Effector CD4-positive, alpha-beta T cell (primary cell): ENCODE results near the gene FAM221B. TPM values are rescaled to one million over a fixed set of nuclear protein-coding genes. Genes with fewer than 3 reads are reported as not detected.

Experiments used
- DNase-seq: peaks from one replicate; pipeline ENCODE4 v3.0.0-alpha.2; 2020
- total RNA-seq: gene quantifications from one replicate; lab custom pipeline; 2026; lab: John Stamatoyannopoulos, UW

The FAM221B gene, protein sequence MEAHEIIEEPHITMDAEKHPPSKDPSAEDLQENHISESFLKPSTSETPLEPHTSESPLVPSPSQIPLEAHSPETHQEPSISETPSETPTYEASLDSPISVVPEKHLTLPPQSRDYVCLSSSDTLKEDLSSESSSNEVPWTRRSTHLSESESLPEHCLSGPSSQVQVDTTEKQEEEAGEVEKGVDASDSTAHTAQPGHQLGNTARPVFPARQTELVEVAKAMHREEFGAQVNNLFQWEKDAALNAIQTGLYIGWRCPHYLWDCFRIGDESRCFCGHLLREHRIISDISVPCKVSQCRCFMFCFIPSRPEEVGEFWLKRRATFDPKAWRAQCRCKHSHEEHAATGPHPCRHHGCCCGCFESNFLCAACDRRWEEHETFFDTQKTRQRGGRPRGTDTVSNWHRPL
- not detected for total RNA-seq

DNA sequence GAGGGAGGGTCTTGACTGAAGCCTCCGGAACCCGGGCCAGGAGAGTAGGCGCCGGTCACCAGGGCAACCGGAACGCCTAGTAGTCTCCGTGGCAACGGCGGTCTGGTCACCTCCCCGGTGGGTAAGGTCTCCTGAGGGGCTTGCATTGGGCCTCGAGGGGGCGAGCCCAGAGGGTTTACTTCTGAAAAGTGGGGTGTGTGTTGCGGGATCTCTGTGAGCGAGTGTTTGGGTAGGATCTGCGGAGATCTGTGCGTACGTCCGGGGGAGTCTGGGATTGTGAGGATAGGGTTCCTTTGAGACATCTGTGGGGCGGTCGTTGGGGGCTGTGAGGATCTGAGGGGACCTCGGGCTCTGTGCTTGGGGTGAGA is at the start of gene FAM221B:
Gene FAM221B, minus strand, starts transcription at position 17 of the 368 bp plus-strand sequence. CDS start 2,571 bp downstream, outside the sequence.
- DNase-seq: no peak

DNA sequence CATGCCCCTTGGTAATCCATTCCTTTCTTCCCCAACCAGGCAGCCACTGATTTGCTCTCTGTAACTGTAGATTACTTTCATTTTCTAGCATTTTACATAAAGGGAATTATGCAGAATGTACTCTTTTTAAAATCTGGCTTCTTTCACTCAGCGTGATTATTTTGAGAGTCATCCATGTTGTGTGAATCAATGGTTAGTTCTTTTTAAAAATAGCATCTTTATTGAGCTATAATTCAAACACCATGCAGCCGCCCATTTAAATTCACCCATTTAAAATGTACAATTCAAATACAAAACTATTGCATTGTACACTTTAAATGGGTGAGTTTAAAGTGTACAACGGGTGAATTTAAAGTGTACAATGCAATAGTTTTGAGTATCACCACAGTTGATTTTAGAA is 44.0 kb upstream of the FAM221B start:
- DNase-seq: no peak

DNA sequence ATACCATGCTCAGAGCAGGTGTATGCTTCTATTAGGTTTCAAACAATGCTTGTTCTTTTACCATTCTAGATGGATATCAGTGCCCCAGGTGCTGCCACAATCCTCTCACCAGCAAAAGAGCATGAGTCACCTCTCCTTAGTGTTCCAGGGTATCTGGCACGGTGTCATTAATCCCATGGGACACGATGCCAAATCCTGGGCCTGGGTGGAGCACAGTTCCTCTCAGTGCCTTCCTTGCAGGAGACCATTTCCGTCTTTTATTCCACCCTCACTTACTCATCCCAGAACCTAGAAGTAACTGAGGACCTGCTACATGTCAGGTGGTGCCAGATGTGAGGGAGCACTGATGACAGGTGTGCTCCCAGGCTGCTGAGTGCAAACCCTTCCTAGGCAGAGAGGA is 43.0 kb upstream of the FAM221B start:
- no peak for DNase-seq

DNA sequence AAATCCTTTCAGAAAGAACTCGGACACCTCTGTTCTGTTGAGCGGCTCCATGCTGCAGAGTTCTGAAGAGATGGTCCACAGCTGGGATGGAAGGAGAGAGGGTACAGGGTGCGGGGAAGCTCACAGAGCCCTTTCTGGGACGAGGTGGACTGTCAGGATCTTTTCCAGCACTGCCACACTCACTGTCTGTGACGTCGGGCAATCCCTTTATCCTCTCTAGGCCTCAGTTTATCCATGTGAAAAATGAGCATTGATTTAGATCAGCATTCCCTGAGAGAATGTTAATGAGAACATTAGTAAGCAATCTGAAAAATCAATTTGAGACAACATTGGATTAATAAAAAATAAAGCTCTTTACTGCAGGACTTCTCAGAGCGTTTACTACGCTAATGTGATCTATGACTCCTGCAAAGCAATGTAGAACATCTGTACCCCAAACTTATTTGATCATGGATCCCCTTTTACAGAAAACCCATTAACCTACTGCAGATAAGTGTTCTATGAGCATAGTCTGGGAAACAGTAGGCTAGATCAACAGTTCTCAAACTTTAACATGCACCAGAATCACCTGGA is 41.9 kb upstream of the FAM221B start, which contains the start of gene OR13J1:
Gene OR13J1, minus strand, starts transcription at position 51 of the 573 bp plus-strand sequence. Its CDS starts 0 bp downstream, at position 51.
- no peak for DNase-seq

DNA sequence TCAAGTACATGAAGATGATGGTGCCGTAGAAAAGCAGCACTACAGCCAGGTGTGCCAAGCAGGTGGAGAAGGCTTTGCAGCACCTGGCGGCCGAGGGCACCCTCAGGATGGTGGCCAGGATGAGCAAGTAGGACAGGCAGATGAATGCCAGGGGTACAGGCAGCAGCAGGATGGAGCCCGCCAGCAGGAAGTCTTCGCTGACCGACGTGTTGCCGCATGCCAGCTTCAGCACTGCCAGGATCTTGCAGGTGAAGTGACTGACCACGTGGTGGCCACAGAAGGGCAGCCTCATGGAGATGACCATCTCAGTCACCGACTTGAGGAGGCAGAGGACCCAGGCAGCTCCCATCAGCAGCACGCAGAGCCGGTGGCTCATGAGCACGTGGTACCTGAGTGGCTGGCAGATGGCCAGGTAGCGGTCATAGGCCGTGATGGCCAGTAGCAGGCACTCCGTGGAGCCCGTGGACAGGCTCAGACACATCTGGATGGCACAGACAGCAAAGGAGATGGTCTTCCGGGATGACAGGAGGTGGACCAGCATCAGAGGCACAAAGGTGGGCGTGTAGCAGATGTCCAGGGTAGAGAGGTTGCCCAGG is 41.2 kb upstream of the FAM221B start:
- no peak for DNase-seq

DNA sequence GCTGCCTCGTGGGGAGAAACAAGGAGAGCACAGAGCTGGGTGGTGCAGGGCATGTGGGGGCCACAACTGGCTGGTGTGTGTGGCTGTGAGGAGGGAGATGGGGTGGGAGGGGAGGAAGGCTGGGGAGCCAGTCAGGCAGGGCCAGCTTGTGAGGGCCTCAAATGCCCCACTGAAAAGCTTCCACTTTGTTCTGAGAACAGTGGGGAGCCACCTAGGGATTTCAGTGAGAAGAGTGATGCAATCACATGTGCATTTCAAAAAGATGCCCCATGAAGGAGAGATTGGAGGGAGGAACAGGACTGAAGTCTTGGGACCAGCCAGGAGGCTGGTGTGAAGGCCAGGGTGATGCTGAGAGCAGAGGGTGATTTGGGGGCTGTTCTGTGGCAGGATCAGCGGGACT is 40.4 kb upstream of the FAM221B start:
- no peak for DNase-seq

DNA sequence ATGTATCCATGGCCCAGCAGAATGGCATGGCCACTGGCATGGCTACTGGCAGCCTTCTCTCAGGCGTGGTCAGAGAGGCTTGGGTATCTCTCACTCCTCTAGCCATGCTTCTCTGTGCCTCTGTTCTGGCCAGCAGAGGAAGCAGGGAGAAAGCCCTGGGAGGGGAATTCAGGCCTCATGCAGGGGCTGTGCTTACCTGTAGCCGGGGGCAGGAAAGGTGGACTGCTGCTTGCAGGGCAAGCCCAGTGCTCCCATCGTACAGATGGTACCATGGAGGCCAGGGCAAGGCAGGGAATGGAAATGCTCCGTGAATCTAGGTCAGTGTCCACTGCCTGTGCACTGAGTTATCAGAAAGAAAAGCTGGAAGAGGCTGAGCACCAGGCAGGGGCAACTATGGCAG is 39.0 kb upstream of the FAM221B start:
- DNase-seq: no peak

DNA sequence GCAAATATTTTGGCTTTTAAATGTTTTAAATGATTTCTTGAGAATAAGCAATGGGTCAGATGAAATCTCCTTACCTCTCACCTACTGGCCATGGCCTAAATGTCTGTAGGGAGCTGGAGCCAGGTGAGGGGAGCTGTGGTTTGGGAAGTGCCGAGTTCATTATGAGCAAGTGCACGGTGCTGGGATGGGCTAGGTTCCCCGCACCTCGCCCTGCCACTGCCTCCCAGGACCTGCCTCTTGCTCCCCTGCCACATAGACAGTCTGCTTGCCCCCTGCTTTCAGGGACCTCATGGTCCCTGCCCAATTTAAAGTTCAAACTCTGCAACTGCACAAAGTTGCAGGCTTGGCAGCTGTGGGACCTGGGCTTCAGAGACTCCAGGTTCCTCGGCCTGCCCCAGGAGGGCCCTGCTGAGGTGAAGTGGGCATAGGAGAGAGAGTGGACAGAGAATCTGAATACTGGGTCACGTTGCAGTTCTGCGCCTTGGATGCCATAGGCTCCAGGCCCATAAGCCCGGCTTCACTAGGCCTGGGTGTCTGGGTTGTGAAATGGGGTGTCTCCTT is 36.2 kb upstream of the FAM221B start:
- DNase-seq: no peak

DNA sequence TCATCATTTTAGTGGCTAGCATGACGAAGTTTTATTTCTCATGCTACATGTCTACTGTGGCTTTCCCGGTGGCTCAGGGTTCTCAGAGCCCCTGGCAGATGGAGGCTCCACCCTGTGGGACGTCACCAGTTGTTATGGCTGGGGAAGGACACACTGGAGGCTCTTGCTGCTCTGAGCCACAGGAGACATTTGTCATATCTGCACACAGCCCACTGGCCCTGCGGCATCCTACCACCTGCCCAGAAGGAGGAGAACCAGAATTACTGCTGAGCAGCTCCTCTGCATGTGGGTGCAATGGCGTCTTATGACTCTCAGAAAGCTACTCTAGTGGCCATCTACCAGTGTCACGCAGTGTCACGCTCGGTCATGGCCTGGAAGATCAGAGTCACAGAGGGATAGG is 35.1 kb upstream of the FAM221B start:
- DNase-seq: no peak

DNA sequence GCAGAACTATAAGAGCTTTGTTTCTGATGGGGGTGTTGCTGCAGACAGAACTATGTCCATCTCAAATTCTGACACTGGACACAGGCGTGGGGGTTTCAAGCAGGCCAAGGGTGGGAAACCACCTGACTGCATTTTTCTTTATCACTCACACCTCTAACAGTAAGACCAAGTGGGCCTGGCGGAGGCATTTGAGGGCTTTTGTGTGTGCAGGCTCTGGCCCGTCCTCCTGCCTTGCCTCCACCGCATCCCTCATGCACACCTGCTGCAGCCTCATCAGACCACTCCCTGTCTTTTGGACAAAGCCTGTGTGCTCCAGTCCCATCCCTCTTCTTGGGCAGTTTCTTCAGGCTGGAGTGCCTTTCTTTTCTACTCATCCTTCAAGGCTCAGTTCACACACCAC is 33.8 kb upstream of the FAM221B start:
- no peak for DNase-seq

DNA sequence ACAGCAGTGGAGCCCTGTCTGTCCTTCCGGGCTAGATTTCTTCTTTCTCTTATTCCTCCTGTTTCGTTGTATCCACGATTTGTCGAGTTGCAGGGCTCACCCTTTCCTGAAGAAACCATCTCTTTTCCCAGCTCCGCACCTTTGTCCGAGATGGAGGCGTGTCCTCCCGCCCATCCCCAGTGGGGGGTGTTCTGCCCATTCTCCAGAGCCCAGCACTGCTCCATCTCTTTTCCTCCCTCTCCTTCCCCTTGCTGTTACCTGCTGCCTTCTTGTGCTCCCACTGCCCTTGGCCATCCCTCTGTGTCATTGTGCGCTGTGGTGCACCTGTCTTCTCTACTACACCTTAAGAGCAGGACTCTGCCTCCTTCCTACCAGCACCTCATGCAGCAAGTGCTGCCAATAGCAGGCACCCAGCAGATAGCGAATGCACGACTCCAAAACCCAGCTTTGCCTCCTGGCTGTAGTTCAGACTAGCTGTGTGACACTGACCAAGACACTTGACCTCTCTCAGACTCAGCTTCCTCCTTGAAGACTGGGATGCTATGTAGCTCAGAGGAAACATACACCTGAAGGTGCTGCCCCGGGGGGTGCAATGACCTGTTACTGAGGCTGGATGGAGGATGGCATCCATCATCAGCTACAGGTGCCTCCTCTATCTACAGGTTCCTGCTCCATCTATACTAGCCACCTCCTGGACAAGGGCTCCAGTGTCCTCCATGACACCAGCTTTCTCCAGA is 32.8 kb upstream of the FAM221B start:
- DNase-seq: no peak

DNA sequence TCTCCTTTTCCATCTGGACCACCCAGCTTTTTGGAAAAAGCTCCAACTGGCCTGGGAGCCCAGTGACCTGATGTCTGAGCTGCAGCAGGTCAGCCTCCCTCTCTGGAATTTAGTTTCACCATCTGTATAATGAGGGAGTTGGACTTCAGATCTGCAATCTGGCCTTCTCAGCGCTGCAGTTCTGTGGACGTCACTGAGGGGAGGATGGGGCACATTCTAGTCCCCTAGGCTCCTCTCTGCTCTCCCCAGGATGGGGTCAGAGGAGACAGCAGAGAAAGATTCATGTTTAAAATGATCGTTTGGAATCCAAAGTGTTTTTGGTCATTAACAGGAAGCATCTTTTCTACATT is 31.4 kb upstream of the FAM221B start:
- DNase-seq: no peak

DNA sequence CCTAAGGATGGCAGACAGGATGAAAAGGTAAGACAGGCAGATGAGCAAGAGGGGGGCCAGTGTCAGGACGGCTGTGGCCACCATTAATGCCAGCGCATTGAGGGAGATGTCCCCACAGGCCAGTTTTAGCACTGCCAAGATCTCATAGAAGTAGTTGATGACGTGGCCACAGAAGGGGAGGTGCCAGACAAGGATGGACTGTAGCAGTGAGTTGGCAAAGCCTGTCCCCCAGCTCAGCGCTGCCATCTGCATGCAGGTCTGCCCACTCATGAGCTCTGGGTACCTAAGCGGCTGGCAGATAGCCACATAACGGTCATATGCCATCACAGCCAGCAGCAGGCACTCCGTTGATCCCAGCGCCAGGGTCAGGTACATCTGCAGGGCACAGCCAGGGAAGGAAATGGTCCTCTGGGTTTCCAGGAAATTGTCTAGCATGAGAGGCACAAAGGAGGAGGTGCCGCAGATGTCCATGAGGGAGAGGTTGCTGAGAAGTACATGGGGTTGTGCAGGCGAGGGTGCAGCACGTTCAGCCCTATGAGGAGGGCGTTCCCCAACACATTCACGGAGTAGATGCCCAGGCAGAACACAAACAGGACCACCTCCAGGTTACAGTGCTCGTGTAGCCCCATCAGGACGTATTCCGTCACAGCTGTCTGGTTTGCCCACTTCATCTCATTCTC is 30.9 kb upstream of the FAM221B start:
- no peak for DNase-seq

DNA sequence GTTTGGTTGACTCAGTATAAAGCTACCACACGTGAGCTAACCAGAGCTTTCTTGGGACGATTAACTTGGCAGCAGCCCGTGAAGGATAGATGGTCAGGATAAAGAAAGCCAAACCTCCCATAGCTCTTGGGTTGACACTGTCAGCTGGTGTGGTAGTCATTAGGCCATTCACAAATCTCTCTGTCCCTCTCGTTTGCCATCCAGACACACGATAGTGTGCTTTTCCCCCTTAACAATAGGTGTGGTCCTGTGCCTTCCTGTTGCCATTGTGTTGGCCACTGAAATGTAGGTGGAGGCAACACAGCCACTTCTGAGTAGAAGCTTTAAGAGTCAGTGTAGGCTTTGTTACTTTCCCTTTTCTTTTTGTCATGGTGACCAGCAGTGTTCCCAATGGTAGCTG is 29.9 kb upstream of the FAM221B start:
- no peak for DNase-seq

DNA sequence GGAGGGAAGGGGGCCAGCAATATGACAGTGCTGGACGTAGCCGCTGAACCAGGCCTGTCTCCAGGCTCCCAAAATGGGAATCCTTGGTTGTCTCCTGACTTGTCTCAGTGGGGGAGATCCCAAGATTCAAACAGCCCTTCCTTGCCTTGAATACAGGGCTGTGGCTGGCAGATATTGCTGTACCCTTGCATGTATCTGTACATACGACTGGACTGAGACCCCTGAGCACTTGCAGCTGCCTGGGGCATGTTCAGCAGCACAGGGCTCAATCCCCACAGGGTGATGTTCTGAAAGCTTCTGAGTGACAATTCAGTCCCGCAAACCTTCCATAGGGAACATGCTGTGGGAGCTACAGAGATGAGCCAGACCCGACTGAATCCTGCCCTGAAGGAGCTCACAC is 28.4 kb upstream of the FAM221B start:
- DNase-seq: no peak

DNA sequence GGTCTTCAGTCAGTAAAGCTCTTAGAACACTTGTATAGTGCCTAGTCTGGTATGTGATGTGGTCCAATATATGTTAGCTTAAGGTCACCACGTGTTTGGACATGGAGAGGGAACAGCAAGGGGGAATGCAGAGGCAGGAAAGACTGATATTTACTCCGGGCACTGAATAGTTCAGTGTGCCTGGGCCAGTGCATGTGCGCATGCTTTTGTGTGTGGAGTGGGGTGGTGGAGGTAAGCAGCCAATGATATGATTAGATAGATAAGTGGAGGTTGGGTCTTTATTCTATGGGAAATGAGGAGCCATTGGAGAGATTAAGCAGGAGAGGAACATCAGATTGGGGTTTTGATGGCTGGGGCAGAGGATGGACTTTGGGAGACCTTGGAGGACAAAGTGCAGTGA is 27.7 kb upstream of the FAM221B start:
- DNase-seq: no peak

DNA sequence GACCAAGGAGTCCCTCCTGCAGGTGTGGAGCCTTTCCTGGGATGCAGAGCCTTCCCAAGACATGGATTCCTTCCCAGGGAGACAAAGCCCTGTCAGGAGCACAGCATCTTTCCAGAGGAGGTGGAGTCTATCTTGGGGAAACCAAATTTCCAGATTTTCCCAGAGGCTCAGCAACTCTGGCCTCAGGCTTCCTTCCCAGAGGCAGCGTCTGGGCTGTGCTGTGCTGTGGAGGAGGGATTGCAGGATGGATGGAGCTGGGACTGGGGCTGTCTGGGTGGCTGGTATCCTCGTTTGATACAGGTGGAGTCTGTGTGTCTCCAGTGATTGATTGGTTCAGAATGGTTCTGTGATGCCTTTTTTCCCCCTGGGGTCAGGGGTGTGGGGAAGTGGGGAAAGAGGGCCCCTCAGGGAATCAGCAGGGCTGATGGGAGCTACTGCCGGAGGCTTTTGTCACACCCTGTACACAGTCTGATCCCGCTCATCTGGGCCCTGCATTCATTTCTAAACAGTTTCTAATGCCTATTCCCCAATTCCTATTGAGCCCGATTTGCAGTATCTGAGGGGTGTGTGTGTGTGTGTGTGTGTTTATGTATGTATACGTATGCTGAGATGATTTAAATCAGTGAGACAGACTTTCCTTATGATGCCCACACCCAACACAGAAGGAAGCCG is 25.7 kb upstream of the FAM221B start:
- DNase-seq: no peak

DNA sequence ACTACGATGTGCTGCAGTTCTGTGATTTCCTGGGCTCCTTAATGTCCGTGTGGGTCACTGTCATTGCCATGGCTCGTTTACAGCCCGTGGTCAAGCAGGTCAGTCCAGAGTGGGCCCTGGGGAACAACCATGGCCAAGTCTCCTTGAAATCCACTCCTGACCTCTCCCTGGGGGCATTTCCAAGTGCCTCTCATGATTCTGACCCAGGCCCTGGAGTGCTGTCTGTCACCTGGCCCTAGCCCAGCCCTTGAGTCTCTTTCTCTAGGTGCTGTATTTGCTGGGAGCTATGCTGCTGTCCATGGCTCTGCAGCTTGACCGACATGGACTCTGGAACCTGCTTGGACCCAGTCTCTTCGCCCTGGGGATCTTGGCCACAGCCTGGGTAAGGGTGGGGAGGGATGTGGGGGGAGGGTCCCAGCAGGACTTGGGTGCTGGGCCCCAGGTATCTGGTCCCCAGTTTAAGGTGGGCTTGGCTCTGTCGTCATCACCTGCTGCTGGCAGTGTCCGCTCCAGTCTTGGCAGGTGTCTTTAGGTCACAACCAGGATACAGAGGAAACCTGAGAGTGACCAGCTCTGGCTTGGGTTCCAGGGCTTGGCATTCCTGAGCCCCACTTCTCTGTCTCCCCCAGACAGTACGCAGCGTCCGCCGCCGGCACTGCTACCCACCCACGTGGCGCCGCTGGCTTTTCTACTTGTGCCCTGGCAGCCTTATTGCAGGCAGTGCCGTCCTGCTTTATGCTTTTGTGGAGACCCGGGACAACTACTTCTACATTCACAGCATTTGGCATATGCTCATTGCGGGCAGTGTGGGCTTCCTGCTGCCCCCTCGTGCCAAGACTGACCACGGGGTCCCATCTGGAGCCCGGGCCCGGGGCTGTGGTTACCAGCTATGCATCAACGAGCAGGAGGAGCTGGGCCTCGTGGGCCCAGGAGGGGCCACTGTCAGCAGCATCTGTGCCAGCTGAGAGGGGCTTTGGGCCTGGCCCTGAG is 24.6 kb upstream of the FAM221B start:
- DNase-seq: no peak

DNA sequence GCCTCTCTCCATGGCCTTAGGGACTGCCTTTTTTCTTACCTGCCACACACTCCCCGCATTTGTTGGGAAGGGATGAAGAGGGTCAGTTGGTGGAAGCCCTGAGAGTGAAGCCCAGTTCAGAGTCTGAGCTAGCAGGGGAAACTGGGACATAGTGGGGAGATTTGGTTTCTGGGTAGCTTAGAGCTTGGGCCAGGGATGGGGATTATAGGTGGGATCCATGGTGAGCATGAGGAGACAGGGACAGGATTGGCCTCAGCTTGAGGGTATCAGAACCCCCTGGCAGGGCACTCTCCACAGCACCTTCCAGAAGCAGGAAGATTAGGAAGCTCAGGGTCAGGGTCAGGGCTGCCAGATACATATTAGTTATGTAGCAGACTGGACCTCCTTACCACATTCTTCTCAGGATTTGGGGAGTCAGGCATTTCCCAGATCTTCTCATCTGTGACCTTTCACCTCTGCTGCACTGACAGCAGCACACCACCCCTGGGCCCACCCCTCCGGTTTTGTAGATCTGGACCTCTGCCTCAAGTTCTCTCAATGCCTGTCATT is 23.8 kb upstream of the FAM221B start:
- DNase-seq: no peak

DNA sequence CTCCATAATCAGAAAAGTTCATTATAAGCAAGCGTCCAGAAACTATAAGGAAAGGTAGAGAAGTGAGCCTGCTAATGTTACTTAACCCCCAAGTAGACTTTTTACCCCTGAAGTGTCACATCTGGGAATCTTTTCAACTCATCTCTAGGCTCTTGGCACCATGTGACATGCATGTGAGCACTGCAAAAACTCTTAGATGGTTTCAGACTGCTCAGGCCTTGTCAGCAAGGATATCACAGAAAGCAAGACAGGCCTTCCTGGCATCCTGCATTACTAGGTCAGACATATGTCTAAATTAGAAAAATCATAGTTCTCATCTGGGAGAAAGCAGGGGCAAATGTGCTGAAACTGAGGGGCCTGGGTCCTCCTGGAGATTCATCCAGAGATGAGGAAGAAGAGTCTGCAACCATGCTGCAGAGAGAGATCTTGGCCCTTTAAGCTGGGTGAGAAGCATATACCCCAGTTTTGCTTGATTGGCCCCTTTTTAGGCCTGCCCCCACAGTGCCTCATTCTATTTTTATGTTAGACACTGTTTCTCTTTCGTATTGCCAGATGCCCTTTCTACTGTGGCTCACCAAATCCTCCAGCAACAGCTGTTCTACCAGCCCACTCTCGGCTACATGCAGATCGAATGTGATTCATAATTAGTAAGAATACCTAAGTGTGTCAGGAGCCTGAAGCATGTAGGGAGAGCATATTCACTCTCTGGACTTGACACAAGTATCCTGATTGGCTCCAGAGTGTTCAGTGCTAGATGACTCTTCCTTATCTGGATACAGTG is 19.4 kb upstream of the FAM221B start:
- DNase-seq: no peak
